ENCODE measurements around the gene WRAP73. TPM values are rescaled to one million over a fixed set of nuclear protein-coding genes. Genes with fewer than 3 reads are reported as not detected.
A peak's percentile ranks its signal among the peaks of the same experiment; 100 is the strongest.

WRAP73 gene
- total RNA-seq, 3 donors from 2014 or later (not counting 1 experiment from before 2014, with no cell fraction given): 27.8 to 35.4 (median 30.1) TPM

DNA sequence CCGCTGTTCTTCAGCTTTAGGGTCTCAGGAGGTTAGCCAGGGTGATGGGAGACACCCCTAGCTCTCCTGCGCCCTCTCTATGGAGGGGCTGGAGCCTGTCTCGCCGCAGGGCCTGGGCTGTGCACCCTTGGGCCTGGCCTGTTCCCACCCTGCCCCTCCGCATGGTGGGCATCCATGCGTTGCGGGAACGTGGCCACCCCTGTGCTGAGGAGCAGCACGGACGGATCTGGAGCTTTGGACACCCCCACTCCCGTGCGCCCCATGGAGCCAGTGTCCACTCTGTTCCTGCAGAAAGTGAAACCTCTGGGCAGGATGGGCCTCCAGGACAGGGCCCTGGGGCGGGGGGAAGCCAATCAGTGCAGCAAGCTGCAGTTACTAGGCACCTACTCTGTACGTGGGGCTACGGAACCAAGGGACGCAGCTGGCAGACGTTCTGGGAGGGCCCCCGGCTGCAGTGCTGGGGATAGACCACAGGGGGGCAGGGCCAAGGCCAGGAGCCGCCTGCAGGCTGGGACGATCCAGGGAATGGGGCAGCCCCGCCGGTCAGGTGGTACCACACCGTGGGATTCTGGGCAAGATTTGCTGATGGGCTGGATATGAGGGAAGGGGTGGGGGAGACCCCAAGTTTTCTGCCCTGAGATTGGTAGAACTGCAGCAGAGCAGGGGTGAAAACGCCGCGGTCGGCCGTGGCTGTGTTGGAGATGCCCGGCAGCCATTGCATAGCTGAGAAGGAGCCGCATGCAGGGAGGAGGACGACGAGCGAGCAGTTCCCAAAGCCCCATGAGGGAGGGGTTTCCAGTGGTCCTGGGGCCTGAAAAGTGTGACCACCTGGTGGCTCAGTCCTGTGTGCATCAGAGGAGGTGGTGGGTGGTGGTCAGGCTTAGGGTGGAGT lies 45.7 kb upstream of the WRAP73 start:
- Mint-ChIP-seq H3K27ac (no peak overlapping the region), H3K9me3 (no peaks in the 10 kb centered on the region), H3K36me3 (no peaks in the 10 kb centered on the region), H3K4me3 (no peak overlapping the region), H3K27me3 (ENCODE audit: low read depth in 2 of 2) (no peaks in the 10 kb centered on the region), H3K4me1 (peaks cover 0 to 9% of the 10 kb centered on the region in 2 donors)
- ATAC-seq (peak; percentile 56 to 66 (median 57)), DNase-seq (peak in 1 of 2 donors; percentile 45)
- intact Hi-C loops (cut with micrococcal nuclease): no loop called here
- Histone ChIP-seq H3K27me3 (ENCODE audit: control insufficient read depth, insufficient read depth, low read length) (no peaks in the 10 kb centered on the region), H3K27ac (ENCODE audit: low read length) (no peak overlapping the region), H3K9me3 (ENCODE audit: control insufficient read depth, insufficient read depth, low read length) (no peaks in the 10 kb centered on the region), H3K4me1 (ENCODE audit: control insufficient read depth, insufficient read depth, low read length) (no peaks in the 10 kb centered on the region), H3K4me3 (ENCODE audit: low read length) (no peak overlapping the region), H3K36me3 (ENCODE audit: control insufficient read depth, insufficient read depth, low read length) (no peaks in the 10 kb centered on the region)
- 44% methylated on average over 33 of the region's 33 CpGs for WGBS (ENCODE audit: insufficient coverage)
- TF ChIP-seq, protein P1, sequence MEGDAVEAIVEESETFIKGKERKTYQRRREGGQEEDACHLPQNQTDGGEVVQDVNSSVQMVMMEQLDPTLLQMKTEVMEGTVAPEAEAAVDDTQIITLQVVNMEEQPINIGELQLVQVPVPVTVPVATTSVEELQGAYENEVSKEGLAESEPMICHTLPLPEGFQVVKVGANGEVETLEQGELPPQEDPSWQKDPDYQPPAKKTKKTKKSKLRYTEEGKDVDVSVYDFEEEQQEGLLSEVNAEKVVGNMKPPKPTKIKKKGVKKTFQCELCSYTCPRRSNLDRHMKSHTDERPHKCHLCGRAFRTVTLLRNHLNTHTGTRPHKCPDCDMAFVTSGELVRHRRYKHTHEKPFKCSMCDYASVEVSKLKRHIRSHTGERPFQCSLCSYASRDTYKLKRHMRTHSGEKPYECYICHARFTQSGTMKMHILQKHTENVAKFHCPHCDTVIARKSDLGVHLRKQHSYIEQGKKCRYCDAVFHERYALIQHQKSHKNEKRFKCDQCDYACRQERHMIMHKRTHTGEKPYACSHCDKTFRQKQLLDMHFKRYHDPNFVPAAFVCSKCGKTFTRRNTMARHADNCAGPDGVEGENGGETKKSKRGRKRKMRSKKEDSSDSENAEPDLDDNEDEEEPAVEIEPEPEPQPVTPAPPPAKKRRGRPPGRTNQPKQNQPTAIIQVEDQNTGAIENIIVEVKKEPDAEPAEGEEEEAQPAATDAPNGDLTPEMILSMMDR (IDR thresholded peaks at IDR 0.05): peak; percentile 46

- no peak overlapping the region for H3K4me3 ChIP-seq (ENCODE audit: low read length)
- no peak overlapping the region for H3K4me3 Mint-ChIP-seq
- H3K27me3 ChIP-seq (ENCODE audit: control insufficient read depth, insufficient read depth, low read length): no peaks in the 10 kb centered on the region
- H3K36me3 Mint-ChIP-seq: no peaks in the 10 kb centered on the region
- H3K9me3 ChIP-seq (ENCODE audit: control insufficient read depth, insufficient read depth, low read length): no peaks in the 10 kb centered on the region
- no peaks in the 10 kb centered on the region for H3K9me3 Mint-ChIP-seq
- intact Hi-C loops (cut with micrococcal nuclease): no loop called here
- ATAC-seq: no peak
- no peaks in the 10 kb centered on the region for H3K36me3 ChIP-seq (ENCODE audit: control insufficient read depth, insufficient read depth, low read length)
- H3K27ac ChIP-seq (ENCODE audit: low read length): no peak overlapping the region
- peaks cover 0 to 9% of the 10 kb centered on the region in 2 donors for H3K4me1 Mint-ChIP-seq
- no peak overlapping the region for H3K27ac Mint-ChIP-seq
- no peaks in the 10 kb centered on the region for H3K27me3 Mint-ChIP-seq (ENCODE audit: low read depth in 2 of 2)
- DNase-seq: no peak
- WGBS (ENCODE audit: insufficient coverage): 95% methylated on average over 11 of the region's 11 CpGs
- TF ChIP-seq, protein P1 (IDR thresholded peaks at IDR 0.05): no peak
- no peaks in the 10 kb centered on the region for H3K4me1 ChIP-seq (ENCODE audit: control insufficient read depth, insufficient read depth, low read length)
Observed at GRCh38 chr1:3693321-3693720, 43.4 kb upstream of the WRAP73 start.

DNA sequence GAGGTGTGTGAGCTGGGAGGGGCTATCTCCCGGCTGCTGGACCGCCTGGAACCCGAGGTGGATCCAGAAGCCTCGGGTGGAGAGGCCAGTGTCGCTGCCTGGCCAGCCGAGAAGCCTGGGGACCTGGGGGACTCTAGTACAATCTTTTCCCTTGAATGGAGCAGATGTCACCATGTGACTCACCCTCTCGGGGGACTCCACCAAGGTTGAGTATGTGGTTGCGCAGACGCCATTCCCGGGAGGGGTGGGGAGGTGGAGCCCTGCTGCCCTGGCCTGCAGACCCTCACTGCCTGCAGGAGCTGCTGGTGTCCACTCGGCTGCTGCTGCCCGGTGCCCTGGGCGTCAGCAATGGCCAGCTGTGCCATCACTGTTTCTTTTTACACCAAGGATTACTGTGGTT lies 42.7 kb upstream of the WRAP73 start:
- Histone ChIP-seq H3K4me1 (ENCODE audit: control insufficient read depth, insufficient read depth, low read length) (no peaks in the 10 kb centered on the region), H3K27ac (ENCODE audit: low read length) (no peak overlapping the region), H3K27me3 (ENCODE audit: control insufficient read depth, insufficient read depth, low read length) (no peaks in the 10 kb centered on the region), H3K4me3 (ENCODE audit: low read length) (no peak overlapping the region), H3K9me3 (ENCODE audit: control insufficient read depth, insufficient read depth, low read length) (no peaks in the 10 kb centered on the region), H3K36me3 (ENCODE audit: control insufficient read depth, insufficient read depth, low read length) (no peaks in the 10 kb centered on the region)
- Mint-ChIP-seq H3K4me3 (no peak overlapping the region), H3K4me1 (peaks cover 0 to 9% of the 10 kb centered on the region in 2 donors), H3K27me3 (ENCODE audit: low read depth in 2 of 2) (no peaks in the 10 kb centered on the region), H3K9me3 (no peaks in the 10 kb centered on the region), H3K27ac (no peak overlapping the region), H3K36me3 (no peaks in the 10 kb centered on the region)
- WGBS (ENCODE audit: insufficient coverage): 81% methylated on average over 13 of the region's 13 CpGs
- ATAC-seq: no peak
- DNase-seq: no peak
- intact Hi-C loops (cut with micrococcal nuclease): no loop called here
- TF ChIP-seq, protein P1 (IDR thresholded peaks at IDR 0.05): no peak
